Suprapubic skin (tissue), 4 donors: ENCODE measurements around the gene SIAH2. TPM values are rescaled to one million over a fixed set of nuclear protein-coding genes. Genes with fewer than 3 reads are reported as not detected.

ENCODE experiments used
- DNase-seq, 2 donors: peaks; one replicate each; pipeline ENCODE4 v3.0.0-alpha.2; 2019; ENCODE audit warnings: low spot score in 2 of 2
- H3K27ac ChIP-seq: fragments of 200-600 bp; sonication (generic); one replicate; pipeline ENCODE4 v1.5.1; 2019
- H3K27me3 ChIP-seq: fragments of 200-600 bp; sonication (generic); one replicate; pipeline ENCODE4 v1.5.1; 2019
- H3K36me3 ChIP-seq: fragments of 200-600 bp; sonication (generic); one replicate; pipeline ENCODE4 v1.5.1; 2019
- H3K4me1 ChIP-seq: fragments of 200-600 bp; sonication (generic); one replicate; pipeline ENCODE4 v1.5.1; 2019
- H3K4me3 ChIP-seq: fragments of 200-600 bp; sonication (generic); one replicate; pipeline ENCODE4 v1.5.1; 2019; ENCODE audit warnings: mild to moderate bottlenecking
- H3K9me3 ChIP-seq: fragments of 200-600 bp; sonication (generic); one replicate; pipeline ENCODE4 v1.5.1; 2019
- EP300 ChIP-seq: sonication (generic); formaldehyde crosslinking; IDR thresholded peaks from one replicate; pipeline ENCODE4 v1.6.1; 2017; ENCODE audit warnings: antibody characterized with exemption
- POLR2A ChIP-seq, 2 donors: fragments of 450-650 bp; IDR thresholded peaks; one replicate each; pipeline ENCODE4 v1.6.1; 2017; ENCODE audit warnings: antibody characterized with exemption in 2 of 2, mild to moderate bottlenecking in 2 of 2, moderate library complexity in 2 of 2
- POLR2AphosphoS5 ChIP-seq, 3 donors: sonication (generic); formaldehyde crosslinking; IDR thresholded peaks; one replicate each; pipeline ENCODE4 v1.6.1; 2017; ENCODE audit warnings: antibody characterized with exemption in 3 of 3
- WGBS: methylation state at CpG from one replicate; pipeline ENCODE4 v1.1.5; 2018; 5-methylcytosine and 5-hydroxymethylcytosine counted together
- total RNA-seq, 4 donors: library from RNA; depleted of rRNA; stranded (reverse); fragments of >200 nt; gene quantifications; one replicate each; pipeline ENCODE4 v1.1.0, GENCODE V29; 2016
- TF ChIP-seq, protein P1 (sequence below), 2 donors: fragments of 200-600 bp in 1 of 2; fragments of 450-650 bp in 1 of 2; sonication (generic) in 1 of 2; IDR thresholded peaks; one replicate each; pipeline ENCODE4 v1.5.1; 2016 to 2019; ENCODE audit warnings: antibody characterized with exemption in 2 of 2, mild to moderate bottlenecking in 1 of 2, moderate library complexity in 1 of 2

SIAH2 gene, protein sequence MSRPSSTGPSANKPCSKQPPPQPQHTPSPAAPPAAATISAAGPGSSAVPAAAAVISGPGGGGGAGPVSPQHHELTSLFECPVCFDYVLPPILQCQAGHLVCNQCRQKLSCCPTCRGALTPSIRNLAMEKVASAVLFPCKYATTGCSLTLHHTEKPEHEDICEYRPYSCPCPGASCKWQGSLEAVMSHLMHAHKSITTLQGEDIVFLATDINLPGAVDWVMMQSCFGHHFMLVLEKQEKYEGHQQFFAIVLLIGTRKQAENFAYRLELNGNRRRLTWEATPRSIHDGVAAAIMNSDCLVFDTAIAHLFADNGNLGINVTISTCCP
- total RNA-seq = 10 to 100 TPM; 49.5 to 95.7 (median 81.3) TPM

DNA sequence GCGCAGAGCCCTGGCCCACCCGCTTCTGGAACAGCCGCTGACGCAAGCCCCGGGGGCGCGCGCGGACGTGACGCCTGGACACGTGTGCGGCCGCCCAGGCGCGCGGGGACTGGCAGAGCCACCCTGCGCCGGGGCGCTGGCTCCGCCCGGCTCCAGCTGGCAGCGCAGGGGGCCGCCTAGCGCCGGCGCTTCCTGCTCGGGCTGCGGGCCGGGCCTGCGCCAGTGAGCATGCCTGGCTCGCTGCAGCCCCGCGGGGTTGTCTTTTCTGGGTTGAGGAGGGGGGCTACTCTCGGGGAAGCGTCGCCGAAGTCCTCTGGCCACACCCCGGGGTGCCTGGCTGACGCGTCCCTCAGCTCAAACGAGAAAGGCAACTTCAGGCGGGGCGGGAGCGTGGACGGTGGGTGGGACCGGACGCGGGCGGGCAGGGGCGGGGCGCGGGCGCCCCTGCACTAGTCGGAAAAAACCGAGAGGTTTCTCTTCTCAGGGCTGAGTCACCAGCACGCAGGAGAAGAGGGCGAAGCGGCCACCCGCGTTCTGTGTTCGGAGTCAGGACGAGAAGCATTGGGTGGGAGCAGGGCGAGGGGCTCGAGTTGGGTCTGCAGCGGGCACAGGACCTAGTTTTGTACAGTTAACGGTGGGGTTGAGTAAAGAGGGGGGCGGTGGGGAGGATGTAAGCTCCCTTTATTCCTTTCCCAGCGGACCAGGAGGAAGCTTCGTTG, at the start of gene SIAH2:
Gene SIAH2 (minus strand): TSS at position 48 of the 719 bp plus-strand sequence. CDS start 320 bp downstream, outside the sequence.
- peak; percentile 95 for DNase-seq
- H3K4me3 ChIP-seq = peak within 1 kb of the TSS; percentile 94
- no peaks in the 10 kb centered on the region for H3K9me3 ChIP-seq
- H3K4me1 ChIP-seq = peaks cover 38% of the 10 kb centered on the region
- no peaks in the 10 kb centered on the region for H3K27me3 ChIP-seq
- WGBS = 0% methylated on average over 12 of the region's 70 CpGs
- H3K36me3 ChIP-seq = peaks cover 1% of the 10 kb centered on the region
- TF ChIP-seq POLR2AphosphoS5 (IDR thresholded peaks at IDR 0.05) (peak in 1 of 3 donors; percentile 12), POLR2A (IDR thresholded peaks at IDR 0.05) (peak in 1 of 2 donors; percentile 96), EP300 (peak; percentile 45)
- TF ChIP-seq, protein P1, sequence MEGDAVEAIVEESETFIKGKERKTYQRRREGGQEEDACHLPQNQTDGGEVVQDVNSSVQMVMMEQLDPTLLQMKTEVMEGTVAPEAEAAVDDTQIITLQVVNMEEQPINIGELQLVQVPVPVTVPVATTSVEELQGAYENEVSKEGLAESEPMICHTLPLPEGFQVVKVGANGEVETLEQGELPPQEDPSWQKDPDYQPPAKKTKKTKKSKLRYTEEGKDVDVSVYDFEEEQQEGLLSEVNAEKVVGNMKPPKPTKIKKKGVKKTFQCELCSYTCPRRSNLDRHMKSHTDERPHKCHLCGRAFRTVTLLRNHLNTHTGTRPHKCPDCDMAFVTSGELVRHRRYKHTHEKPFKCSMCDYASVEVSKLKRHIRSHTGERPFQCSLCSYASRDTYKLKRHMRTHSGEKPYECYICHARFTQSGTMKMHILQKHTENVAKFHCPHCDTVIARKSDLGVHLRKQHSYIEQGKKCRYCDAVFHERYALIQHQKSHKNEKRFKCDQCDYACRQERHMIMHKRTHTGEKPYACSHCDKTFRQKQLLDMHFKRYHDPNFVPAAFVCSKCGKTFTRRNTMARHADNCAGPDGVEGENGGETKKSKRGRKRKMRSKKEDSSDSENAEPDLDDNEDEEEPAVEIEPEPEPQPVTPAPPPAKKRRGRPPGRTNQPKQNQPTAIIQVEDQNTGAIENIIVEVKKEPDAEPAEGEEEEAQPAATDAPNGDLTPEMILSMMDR (IDR thresholded peaks at IDR 0.05) = no peak
- H3K27ac ChIP-seq = peak within 1 kb of the TSS; percentile 98

DNA sequence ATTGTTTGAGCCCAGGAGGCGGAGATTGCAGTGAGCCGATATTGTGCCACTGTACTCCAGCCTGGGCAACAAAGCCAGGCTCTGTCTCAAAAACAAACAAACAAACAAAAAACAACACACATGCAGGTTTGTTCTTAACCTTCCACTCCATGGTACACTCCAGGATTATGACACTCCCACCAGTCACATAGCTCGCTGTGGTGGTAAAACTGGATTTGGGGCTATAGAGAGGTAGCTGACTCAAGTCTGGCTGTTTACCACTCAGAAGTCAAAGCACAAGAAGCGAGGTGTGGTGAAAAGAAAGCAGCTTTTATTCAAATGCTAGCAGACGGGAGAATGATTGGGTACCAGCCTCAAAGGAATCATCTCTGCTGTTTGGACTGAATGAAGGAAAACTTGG, 49.0 kb upstream of the SIAH2 start:
- no peaks in the 10 kb centered on the region for H3K9me3 ChIP-seq
- no peaks in the 10 kb centered on the region for H3K27me3 ChIP-seq
- TF ChIP-seq POLR2AphosphoS5 (IDR thresholded peaks at IDR 0.05) (no peak), EP300 (no peak), POLR2A (IDR thresholded peaks at IDR 0.05) (no peak)
- TF ChIP-seq, protein P1 (IDR thresholded peaks at IDR 0.05) = no peak
- no peak overlapping the region for H3K27ac ChIP-seq
- DNase-seq = no peak
- H3K4me1 ChIP-seq = no peaks in the 10 kb centered on the region
- no peak overlapping the region for H3K4me3 ChIP-seq
- no peaks in the 10 kb centered on the region for H3K36me3 ChIP-seq
- WGBS = 83% methylated on average over 5 of the region's 5 CpGs

DNA sequence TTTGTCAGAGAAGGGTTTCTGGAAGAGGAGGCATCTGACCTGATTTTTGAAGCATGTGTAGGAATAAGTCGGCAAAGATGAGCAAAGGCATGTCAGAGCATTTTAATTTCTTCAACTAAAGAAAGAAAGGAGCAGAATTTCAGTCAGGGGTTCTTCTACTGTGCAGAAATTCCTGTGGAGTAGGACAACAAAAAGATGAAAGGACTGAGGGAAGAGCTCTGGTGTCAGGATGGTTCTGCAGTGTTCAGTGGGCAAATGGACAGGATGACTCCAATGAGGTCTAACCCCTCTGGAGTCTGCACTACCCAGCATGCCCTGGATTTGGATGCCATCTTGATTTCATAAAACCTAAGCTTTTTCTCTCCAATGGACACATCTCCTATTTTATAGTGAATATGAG, 47.7 kb upstream of the SIAH2 start:
- Histone ChIP-seq H3K27me3 (no peaks in the 10 kb centered on the region), H3K4me3 (no peak overlapping the region), H3K27ac (no peak overlapping the region), H3K9me3 (no peaks in the 10 kb centered on the region), H3K4me1 (no peaks in the 10 kb centered on the region), H3K36me3 (no peaks in the 10 kb centered on the region)
- no peak for DNase-seq
- WGBS = 81% methylated on average over 1 of the region's 1 CpG
- no peak for TF ChIP-seq POLR2AphosphoS5 (IDR thresholded peaks at IDR 0.05)
- no peak for TF ChIP-seq POLR2A (IDR thresholded peaks at IDR 0.05)
- TF ChIP-seq, protein P1 (IDR thresholded peaks at IDR 0.05) = no peak
- TF ChIP-seq EP300 = no peak

DNA sequence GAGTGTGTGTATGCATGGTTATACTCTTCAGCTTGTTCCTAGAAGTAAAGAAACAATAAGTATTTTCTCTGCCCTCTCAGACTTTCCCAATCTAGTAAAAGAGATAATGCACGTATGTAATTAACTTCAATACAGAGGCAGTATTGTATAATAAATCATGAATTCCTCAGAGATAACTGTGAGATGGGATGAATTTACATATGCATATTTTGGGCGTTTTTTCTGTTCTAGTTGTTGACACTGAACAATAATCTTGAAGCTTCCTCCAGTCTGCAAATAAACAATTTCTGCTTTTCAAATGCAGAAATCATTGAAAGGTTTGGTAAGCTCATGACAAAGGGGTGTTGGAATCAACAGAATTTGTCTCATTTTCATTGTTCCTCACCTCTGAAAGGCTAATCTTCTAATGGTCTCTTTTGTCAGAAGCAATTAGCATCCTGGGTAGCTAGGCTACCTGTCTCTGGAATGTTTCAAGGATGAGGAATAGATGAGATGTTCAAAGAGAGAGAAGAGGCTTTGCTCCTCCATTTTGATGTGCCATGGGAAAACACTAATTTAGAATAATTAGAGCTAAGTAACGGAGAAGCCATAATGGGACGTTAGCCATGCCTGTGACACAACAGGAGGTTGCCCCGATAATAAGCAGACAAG, 43.3 kb upstream of the SIAH2 start:
- no peak for TF ChIP-seq POLR2A (IDR thresholded peaks at IDR 0.05)
- TF ChIP-seq, protein P1 (IDR thresholded peaks at IDR 0.05) = no peak
- no peak for TF ChIP-seq EP300
- no peak for TF ChIP-seq POLR2AphosphoS5 (IDR thresholded peaks at IDR 0.05)
- H3K27me3 ChIP-seq = no peaks in the 10 kb centered on the region
- no peak for DNase-seq
- no peak overlapping the region for H3K27ac ChIP-seq
- H3K4me1 ChIP-seq = no peaks in the 10 kb centered on the region
- no peaks in the 10 kb centered on the region for H3K36me3 ChIP-seq
- WGBS = 68% methylated on average over 5 of the region's 5 CpGs
- H3K9me3 ChIP-seq = no peaks in the 10 kb centered on the region
- no peak overlapping the region for H3K4me3 ChIP-seq

DNA sequence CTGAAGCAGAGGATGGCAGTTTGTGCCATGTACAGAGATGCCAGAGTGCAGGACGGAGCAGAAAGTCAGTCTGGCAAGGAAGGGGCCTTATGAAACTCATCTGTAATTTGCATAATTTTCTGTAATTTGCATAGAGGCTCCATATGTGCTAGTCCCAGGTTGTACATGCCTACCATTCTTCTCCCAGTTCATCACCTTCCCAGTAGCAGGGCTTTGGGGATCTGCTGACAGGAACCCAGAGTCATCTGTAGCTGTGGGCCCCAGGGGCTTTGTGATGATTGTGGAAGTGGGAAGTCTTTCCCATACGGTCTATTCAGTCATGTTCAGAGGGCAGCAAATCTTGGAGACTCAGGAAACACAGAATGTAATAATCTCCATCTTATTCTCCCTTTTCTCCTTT, 42.4 kb upstream of the SIAH2 start:
- no peak for TF ChIP-seq POLR2A (IDR thresholded peaks at IDR 0.05)
- TF ChIP-seq EP300 = no peak
- TF ChIP-seq, protein P1 (IDR thresholded peaks at IDR 0.05) = no peak
- no peak for TF ChIP-seq POLR2AphosphoS5 (IDR thresholded peaks at IDR 0.05)
- no peaks in the 10 kb centered on the region for H3K4me1 ChIP-seq
- no peak overlapping the region for H3K4me3 ChIP-seq
- 50% methylated on average over 2 of the region's 2 CpGs for WGBS
- H3K36me3 ChIP-seq = no peaks in the 10 kb centered on the region
- H3K9me3 ChIP-seq = no peaks in the 10 kb centered on the region
- no peak overlapping the region for H3K27ac ChIP-seq
- H3K27me3 ChIP-seq = no peaks in the 10 kb centered on the region
- no peak for DNase-seq
